HCT116 (cell line): Measurements from ENCODE around the gene KBTBD3.

Source experiments
- CEBPB ChIP-seq: IDR thresholded peaks from 2 replicates; pipeline ENCODE4 v1.6.1; 2012; ENCODE audit warnings: low read depth
- CTCF ChIP-seq, 3 experiments: fragments of 200-600 bp in 1 of 3; sonication (generic) in 1 of 3; IDR thresholded peaks in 2 of 3; conservative IDR thresholded peaks in 1 of 3; 2 replicates each; pipeline ENCODE4 v1.5.1; 2012 to 2017; ENCODE audit warnings: low read depth in 2 of 3, low read length in 2 of 3, antibody characterized with exemption in 1 of 3, borderline replicate concordance in 1 of 3, control low read depth in 1 of 3, mild to moderate bottlenecking in 1 of 3, mixed read lengths in 1 of 3, mixed run types in 1 of 3, moderate library complexity in 1 of 3; ENCODE audit not compliant: insufficient read depth in 1 of 3
- RAD21 ChIP-seq: IDR thresholded peaks from 2 replicates; pipeline ENCODE4 v1.6.1; 2012; ENCODE audit warnings: low read depth, mild to moderate bottlenecking
- ZNF274 ChIP-seq: fragments of 200-500 bp; sonication (Bioruptor generic); IDR thresholded peaks from 2 replicates; pipeline ENCODE4 v1.6.1; 2014; ENCODE audit warnings: mild to moderate bottlenecking, low read depth, low read length, inconsistent platforms

GRCh38 chr11:106031936-106032335 is 45.2 kb downstream of the KBTBD3 start:
- TF ChIP-seq CTCF (IDR thresholded peaks at IDR 0.05 in 2 of 3, conservative IDR thresholded peaks at IDR 0.05 in 1 of 3; ENCODE audit: borderline replicate concordance in 1 of 3, insufficient read depth in 1 of 3, low read depth in 2 of 3, low read length in 2 of 3) (no peak), RAD21 (no peak), ZNF274 (no peak), CEBPB (no peak)
